ENCODE measurements around the gene GNAZ. TPM values are rescaled to one million over a fixed set of nuclear protein-coding genes. Genes with fewer than 3 reads are reported as not detected.

Gene GNAZ
- 1.9 to 3.0 TPM (median 2.5 TPM) in 5 replicates for total RNA-seq (2022; extraction: Qiagen RNA extraction; ENCODE audit: low read depth)

DNA sequence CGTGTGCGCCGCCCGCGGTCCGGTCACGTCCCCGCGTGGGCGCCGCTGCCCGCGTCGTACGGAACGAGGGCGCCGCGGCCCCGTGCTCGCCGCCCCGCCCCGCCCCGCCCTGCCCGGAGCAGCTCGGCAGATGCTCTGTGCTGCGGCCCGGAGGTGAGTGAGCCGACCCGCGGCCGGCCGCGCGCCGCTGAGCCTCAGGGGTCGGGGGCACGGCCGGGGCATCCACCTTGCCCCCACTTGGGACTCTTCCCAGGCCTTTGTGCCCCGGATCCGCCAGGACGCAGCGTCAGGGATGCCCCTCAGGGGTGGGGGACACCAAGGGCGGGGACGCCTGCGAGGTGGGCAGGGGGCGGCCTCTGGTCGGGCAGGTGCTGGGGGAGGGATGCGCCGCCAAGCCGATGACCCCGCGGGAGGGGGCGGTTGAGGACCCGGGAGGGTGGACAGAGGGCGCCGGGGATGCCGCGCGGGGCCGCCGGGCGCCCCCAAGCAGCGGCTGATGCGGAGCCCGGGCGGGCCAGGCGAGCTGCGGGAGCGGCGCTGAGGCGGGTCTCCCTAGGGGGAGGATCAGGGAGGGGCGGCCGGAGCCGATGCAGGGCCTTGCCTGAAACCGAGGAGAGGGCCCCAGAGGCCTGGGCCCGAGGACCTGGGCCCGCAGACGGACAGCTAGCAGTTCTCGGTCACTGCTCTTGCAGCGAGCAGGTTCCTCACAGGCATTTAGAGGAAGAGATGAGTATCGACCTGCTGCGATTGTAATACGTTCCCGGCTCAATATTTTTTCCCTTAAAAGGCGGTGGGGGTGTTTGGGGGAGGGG lies at the start of gene GNAZ:
GNAZ (plus strand) TSS at position 102 of the 812 bp plus-strand sequence. CDS start 25,177 bp downstream, outside the sequence.

DNA sequence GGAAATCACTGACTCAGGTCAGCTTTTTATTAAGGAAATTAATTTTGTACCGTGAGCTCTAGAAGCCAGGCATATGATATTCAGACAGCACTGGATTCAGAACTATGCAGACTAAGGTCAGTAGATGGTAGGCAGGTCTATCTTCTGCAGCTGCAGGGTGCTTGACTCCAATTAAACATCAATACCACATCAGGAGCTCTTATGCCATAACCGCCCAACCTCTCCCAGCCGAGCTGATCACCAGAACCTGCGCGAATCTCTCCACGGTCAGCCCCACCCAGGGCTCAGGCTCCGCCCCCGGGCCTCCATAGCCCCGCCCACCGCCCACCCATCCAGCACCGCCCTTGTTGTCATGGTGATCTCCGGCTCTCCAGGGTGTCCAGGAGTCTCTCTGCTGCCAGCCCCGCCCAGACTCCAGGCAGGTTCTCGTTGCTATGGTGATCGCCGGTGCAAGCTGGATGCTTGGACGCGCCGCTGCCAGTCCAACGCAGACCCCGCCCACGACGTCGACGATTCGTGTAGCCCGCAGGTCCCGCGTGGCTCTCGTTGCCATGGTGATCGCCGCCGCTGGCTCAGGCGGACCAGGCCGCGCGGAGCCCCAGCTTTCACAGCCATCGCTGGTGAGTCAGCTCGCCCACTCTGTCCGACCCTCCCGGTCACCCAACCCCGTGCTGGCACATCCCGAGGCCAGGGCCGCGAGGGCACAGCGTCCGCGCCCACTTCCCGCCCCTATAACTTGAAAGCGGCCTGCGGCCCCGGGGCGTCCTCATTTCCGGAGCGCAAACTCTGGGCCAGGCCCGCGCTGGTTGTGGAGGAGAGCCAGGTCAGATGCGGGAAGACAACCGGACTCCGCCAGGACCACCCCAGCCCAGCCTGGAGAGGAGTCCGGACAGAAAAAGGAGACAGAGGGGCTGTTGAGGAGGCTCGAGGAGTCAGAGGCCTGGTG lies 74.9 kb downstream of the GNAZ start, which contains the start of gene RAB36:
RAB36 (plus strand) TSS at position 546 of the 946 bp plus-strand sequence. CDS start 1,140 bp downstream, outside the sequence.

Other genes with a start within 250 kb of the GNAZ start
- gene IGLL5, start 182.7 kb upstream of the GNAZ start, total RNA-seq (2022; extraction: Qiagen RNA extraction; ENCODE audit: low read depth) = not detected in 5 replicates
- 1.1 to 2.2 TPM (median 1.2 TPM) in 5 replicates for gene RSPH14, start 71.5 kb downstream of the GNAZ start, total RNA-seq (2022; extraction: Qiagen RNA extraction; ENCODE audit: low read depth)
- gene RAB36, start 75.0 kb downstream of the GNAZ start, total RNA-seq (2022; extraction: Qiagen RNA extraction; ENCODE audit: low read depth) = 6.6 to 8.3 TPM (median 7.3 TPM) in 5 replicates
- gene BCR, start 110.0 kb downstream of the GNAZ start, total RNA-seq (2022; extraction: Qiagen RNA extraction; ENCODE audit: low read depth) = 14.5 to 16.0 TPM (median 15.1 TPM) in 5 replicates

Measured in A549 treated with GW870086 at 1 μM for 4 hours (cell line).